Neural progenitor cell (in vitro differentiated cells): Measurements from ENCODE around the gene GATA1. TPM values are rescaled to one million over a fixed set of nuclear protein-coding genes. Genes with fewer than 3 reads are reported as not detected.

ENCODE experiments used
- DNase-seq: peaks from one replicate; pipeline ENCODE4 v3.0.0-alpha.2; 2016; ENCODE audit warnings: low spot score
- H2AFZ ChIP-seq: fragments of 200-600 bp; sonication (generic); replicated peaks from 2 replicates; pipeline ENCODE4 v1.6.1; 2016; ENCODE audit warnings: antibody characterized with exemption
- H3F3A ChIP-seq: fragments of 200-600 bp; sonication (generic); 2 replicates; pipeline ENCODE4 v1.6.1; 2016; ENCODE audit warnings: antibody characterized with exemption, low read depth
- H3K27ac ChIP-seq: fragments of 200-600 bp; sonication (generic); 2 replicates; pipeline ENCODE4 v1.5.1; 2016; ENCODE audit warnings: mild to moderate bottlenecking
- H3K27me3 ChIP-seq: fragments of 200-600 bp; sonication (generic); 2 replicates; pipeline ENCODE4 v1.6.1; 2016; ENCODE audit warnings: mild to moderate bottlenecking, moderate library complexity
- H3K36me3 ChIP-seq: fragments of 200-600 bp; sonication (generic); 2 replicates; pipeline ENCODE4 v1.5.1; 2016
- H3K4me1 ChIP-seq: fragments of 200-600 bp; sonication (generic); 2 replicates; pipeline ENCODE4 v1.6.1; 2016; ENCODE audit warnings: mixed run types
- H3K4me2 ChIP-seq: fragments of 200-600 bp; sonication (generic); 2 replicates; pipeline ENCODE4 v1.6.1; 2016
- H3K4me3 ChIP-seq: fragments of 200-600 bp; sonication (generic); 2 replicates; pipeline ENCODE4 v1.5.1; 2016
- H3K79me2 ChIP-seq: fragments of 200-600 bp; sonication (generic); 2 replicates; pipeline ENCODE4 v1.6.1; 2016; ENCODE audit warnings: low read depth
- H3K9ac ChIP-seq: fragments of 200-600 bp; sonication (generic); 2 replicates; pipeline ENCODE4 v1.6.1; 2016
- H3K9me3 ChIP-seq: fragments of 200-600 bp; sonication (generic); 2 replicates; pipeline ENCODE4 v1.5.1; 2016; ENCODE audit warnings: low read depth
- H4K20me1 ChIP-seq: fragments of 200-600 bp; sonication (generic); 2 replicates; pipeline ENCODE4 v1.6.1; 2016; ENCODE audit warnings: low read depth
- H3K27ac Mint-ChIP-seq: 3 replicates; pipeline ENCODE4 v1.8.0; 2021; ENCODE audit warnings: mixed read lengths
- H3K27me3 Mint-ChIP-seq: 2 replicates; pipeline ENCODE4 v1.8.0; 2022; ENCODE audit warnings: low read depth, mild to moderate bottlenecking, inconsistent platforms, moderate library complexity, mixed read lengths; ENCODE audit not compliant: insufficient read depth
- H3K36me3 Mint-ChIP-seq: 3 replicates; pipeline ENCODE4 v1.8.0; 2021; ENCODE audit warnings: mixed read lengths
- H3K4me1 Mint-ChIP-seq: 3 replicates; pipeline ENCODE4 v1.8.0; 2021; ENCODE audit warnings: mixed read lengths
- H3K4me3 Mint-ChIP-seq: 3 replicates; pipeline ENCODE4 v1.8.0; 2021; ENCODE audit warnings: mild to moderate bottlenecking, moderate library complexity, mixed read lengths
- H3K9me3 Mint-ChIP-seq: 3 replicates; pipeline ENCODE4 v1.8.0; 2020; ENCODE audit warnings: mixed read lengths
- CTCF ChIP-seq: fragments of 200-600 bp; sonication (generic); IDR thresholded peaks from 2 replicates; pipeline ENCODE4 v1.5.1; 2017; ENCODE audit warnings: antibody characterized with exemption, mild to moderate bottlenecking
- EZH2 ChIP-seq: fragments of 200-600 bp; sonication (generic); IDR thresholded peaks from 2 replicates; pipeline ENCODE4 v1.6.1; 2017; ENCODE audit warnings: antibody characterized with exemption, mild to moderate bottlenecking, moderate library complexity
- EZH2phosphoT487 ChIP-seq: fragments of 200-600 bp; sonication (generic); IDR thresholded peaks from 2 replicates; pipeline ENCODE4 v1.6.1; 2017; ENCODE audit warnings: antibody characterized with exemption
- total RNA-seq: library from RNA; depleted of rRNA; stranded (reverse); fragments of >200 nt; gene quantifications from 2 replicates; pipeline ENCODE4 v1.2.3, GENCODE V29; 2015; ENCODE audit warnings: low replicate concordance

Gene GATA1
- total RNA-seq, 1 donor from 2014 or later: not detected

GRCh38 chrX:48769230-48769629 is 17.2 kb upstream of the GATA1 start:
- H3K36me3 ChIP-seq: no peaks in the 10 kb centered on the region
- H3K36me3 Mint-ChIP-seq: no peaks in the 10 kb centered on the region
- H3K27me3 Mint-ChIP-seq: peaks cover 7% of the 10 kb centered on the region
- no peaks in the 10 kb centered on the region for H3K79me2 ChIP-seq
- no peaks in the 10 kb centered on the region for H3K9me3 ChIP-seq
- H3K9me3 Mint-ChIP-seq: peaks cover 11% of the 10 kb centered on the region
- H3F3A ChIP-seq: no peaks in the 10 kb centered on the region
- no peak overlapping the region for H3K4me2 ChIP-seq
- no peaks in the 10 kb centered on the region for H4K20me1 ChIP-seq
- H2AFZ ChIP-seq: no peak overlapping the region
- H3K27ac Mint-ChIP-seq: no peak overlapping the region
- no peaks in the 10 kb centered on the region for H3K4me1 Mint-ChIP-seq
- H3K27me3 ChIP-seq: no peaks in the 10 kb centered on the region
- no peak for DNase-seq
- H3K4me1 ChIP-seq: no peaks in the 10 kb centered on the region
- no peak overlapping the region for H3K4me3 Mint-ChIP-seq
- TF ChIP-seq EZH2phosphoT487 (no peak), CTCF (no peak), EZH2 (no peak)
- no peak overlapping the region for H3K9ac ChIP-seq
- H3K4me3 ChIP-seq: no peak overlapping the region
- H3K27ac ChIP-seq: no peak overlapping the region

- Mint-ChIP-seq H3K36me3 (no peaks in the 10 kb centered on the region), H3K4me1 (no peaks in the 10 kb centered on the region), H3K27me3 (peaks cover 5% of the 10 kb centered on the region), H3K27ac (no peak overlapping the region), H3K4me3 (no peak overlapping the region), H3K9me3 (peaks cover 16% of the 10 kb centered on the region)
- no peaks in the 10 kb centered on the region for H3K4me1 ChIP-seq
- no peak overlapping the region for H3K4me2 ChIP-seq
- no peak for DNase-seq
- H3K36me3 ChIP-seq: no peaks in the 10 kb centered on the region
- H4K20me1 ChIP-seq: no peaks in the 10 kb centered on the region
- H3F3A ChIP-seq: no peaks in the 10 kb centered on the region
- H3K9ac ChIP-seq: no peak overlapping the region
- H3K4me3 ChIP-seq: no peak overlapping the region
- no peaks in the 10 kb centered on the region for H3K79me2 ChIP-seq
- no peaks in the 10 kb centered on the region for H3K9me3 ChIP-seq
- TF ChIP-seq EZH2phosphoT487: no peak
- no peak for TF ChIP-seq CTCF
- no peak for TF ChIP-seq EZH2
- no peaks in the 10 kb centered on the region for H3K27me3 ChIP-seq
- H3K27ac ChIP-seq: no peak overlapping the region
- H2AFZ ChIP-seq: no peak overlapping the region
These were observed 16.1 kb upstream of the GATA1 start for GRCh38 chrX:48770296-48770695.

GRCh38 chrX:48772602-48773001 is 13.8 kb upstream of the GATA1 start:
- H3K27ac ChIP-seq: no peak overlapping the region
- no peaks in the 10 kb centered on the region for H3K4me1 ChIP-seq
- no peak overlapping the region for H3K9ac ChIP-seq
- no peaks in the 10 kb centered on the region for H3K79me2 ChIP-seq
- H3K36me3 ChIP-seq: no peaks in the 10 kb centered on the region
- H3K27me3 Mint-ChIP-seq: peaks cover 5% of the 10 kb centered on the region
- no peaks in the 10 kb centered on the region for H4K20me1 ChIP-seq
- no peak overlapping the region for H3K4me2 ChIP-seq
- no peak for DNase-seq
- H3K4me3 ChIP-seq: no peak overlapping the region
- peaks cover 16% of the 10 kb centered on the region for H3K9me3 Mint-ChIP-seq
- no peaks in the 10 kb centered on the region for H3K27me3 ChIP-seq
- no peaks in the 10 kb centered on the region for H3K4me1 Mint-ChIP-seq
- H3K9me3 ChIP-seq: no peaks in the 10 kb centered on the region
- no peak overlapping the region for H3K4me3 Mint-ChIP-seq
- no peaks in the 10 kb centered on the region for H3F3A ChIP-seq
- TF ChIP-seq CTCF (no peak), EZH2phosphoT487 (no peak), EZH2 (no peak)
- H2AFZ ChIP-seq: no peak overlapping the region
- no peak overlapping the region for H3K27ac Mint-ChIP-seq
- no peaks in the 10 kb centered on the region for H3K36me3 Mint-ChIP-seq
